SK-N-SH treated with all-trans-retinoic acid at 6 μM for 48 hours (cell line): ENCODE results near the gene UGT1A10.

ENCODE experiments used
- ATAC-seq: fragments of 200-7000 bp; cut with Tn5 transposase; 3 replicates; pipeline ENCODE4 v1.9.1; 2020; ENCODE audit warnings: mild to moderate bottlenecking, moderate library complexity
- ARNTL ChIP-seq: fragments of 450-650 bp; formaldehyde crosslinking; IDR thresholded peaks from 2 replicates; pipeline ENCODE4 v1.5.0; 2020; ENCODE audit warnings: low read depth, mild to moderate bottlenecking, moderate library complexity, borderline replicate concordance
- BACH2 ChIP-seq: fragments of 250-450 bp; sonication (Bioruptor Pico); IDR thresholded peaks from 2 replicates; pipeline ENCODE4 v1.9.0; 2021; ENCODE audit warnings: mild to moderate bottlenecking, borderline replicate concordance
- CSDC2 ChIP-seq: fragments of 250-450 bp; sonication (Bioruptor Pico); IDR thresholded peaks from 2 replicates; pipeline ENCODE4 v1.5.0; 2020; ENCODE audit warnings: mild to moderate bottlenecking, moderate library complexity
- CSRNP3 ChIP-seq: fragments of 250-450 bp; sonication (Bioruptor Pico); IDR thresholded peaks from 2 replicates; pipeline ENCODE4 v1.5.1; 2021; ENCODE audit warnings: mild to moderate bottlenecking, moderate library complexity
- ESRRG ChIP-seq: fragments of 250-450 bp; sonication (Bioruptor Pico); IDR thresholded peaks from 2 replicates; pipeline ENCODE4 v1.6.1; 2021; ENCODE audit warnings: mild to moderate bottlenecking
- ISL1 ChIP-seq: fragments of 250-450 bp; sonication (Bioruptor Pico); IDR thresholded peaks from 2 replicates; pipeline ENCODE4 v2.1.2; 2022; ENCODE audit warnings: mild to moderate bottlenecking, moderate library complexity
- OSR1 ChIP-seq: fragments of 250-450 bp; sonication (Bioruptor Pico); IDR thresholded peaks from 2 replicates; pipeline ENCODE4 v1.8.0; 2022; ENCODE audit warnings: moderate library complexity, mild to moderate bottlenecking, inconsistent platforms
- PATZ1 ChIP-seq: fragments of 250-450 bp; sonication (Bioruptor Pico); IDR thresholded peaks from 2 replicates; pipeline ENCODE4 v1.8.0; 2020; ENCODE audit warnings: mild to moderate bottlenecking, moderate library complexity, borderline replicate concordance
- POU6F1 ChIP-seq: fragments of 250-450 bp; sonication (Bioruptor Pico); IDR thresholded peaks from 2 replicates; pipeline ENCODE4 v1.8.0; 2021; ENCODE audit warnings: low read depth, mild to moderate bottlenecking, moderate library complexity, borderline replicate concordance
- PPARA ChIP-seq: fragments of 250-450 bp; sonication (Bioruptor Pico); IDR thresholded peaks from 2 replicates; pipeline ENCODE4 v1.5.0; 2020; ENCODE audit warnings: mild to moderate bottlenecking, borderline replicate concordance
- RARB ChIP-seq: fragments of 250-450 bp; sonication (Bioruptor Pico); IDR thresholded peaks from 2 replicates; pipeline ENCODE4 v1.8.0; 2021; ENCODE audit warnings: mild to moderate bottlenecking, moderate library complexity
- SNAI2 ChIP-seq: fragments of 250-450 bp; sonication (Bioruptor Pico); IDR thresholded peaks from 2 replicates; pipeline ENCODE4 v1.5.0; 2020; ENCODE audit warnings: mild to moderate bottlenecking, moderate library complexity
- TCF4 ChIP-seq: fragments of 250-450 bp; sonication (Bioruptor Pico); IDR thresholded peaks from 2 replicates; pipeline ENCODE4 v1.8.0; 2021; ENCODE audit warnings: mild to moderate bottlenecking, moderate library complexity, borderline replicate concordance
- TSHZ2 ChIP-seq: fragments of 250-450 bp; sonication (Bioruptor Pico); IDR thresholded peaks from 2 replicates; pipeline ENCODE4 v1.5.0; 2020; ENCODE audit warnings: mild to moderate bottlenecking, moderate library complexity
- ZC3H10 ChIP-seq: fragments of 250-450 bp; sonication (Bioruptor Pico); IDR thresholded peaks from 2 replicates; pipeline ENCODE4 v1.5.1; 2021; ENCODE audit warnings: mild to moderate bottlenecking, moderate library complexity
- ZFP3 ChIP-seq: fragments of 250-450 bp; sonication (Bioruptor Pico); IDR thresholded peaks from 2 replicates; pipeline ENCODE4 v1.5.0; 2020; ENCODE audit warnings: mild to moderate bottlenecking, moderate library complexity
- ZFP30 ChIP-seq: fragments of 450-650 bp; formaldehyde crosslinking; IDR thresholded peaks from 2 replicates; pipeline ENCODE4 v1.5.0; 2022; ENCODE audit warnings: mild to moderate bottlenecking, moderate library complexity
- ZNF565 ChIP-seq: fragments of 450-650 bp; formaldehyde crosslinking; conservative IDR thresholded peaks from 2 replicates; pipeline ENCODE4 v1.5.0; 2020; ENCODE audit warnings: low read depth, mild to moderate bottlenecking, moderate library complexity
- ZNF70 ChIP-seq: fragments of 450-650 bp; formaldehyde crosslinking; IDR thresholded peaks from 2 replicates; pipeline ENCODE4 v1.5.0; 2020; ENCODE audit warnings: mild to moderate bottlenecking, moderate library complexity
- ZNF8 ChIP-seq: fragments of 450-650 bp; formaldehyde crosslinking; IDR thresholded peaks from 2 replicates; pipeline ENCODE4 v1.5.0; 2020; ENCODE audit warnings: mild to moderate bottlenecking, moderate library complexity

The UGT1A10 gene

GRCh38 chr2:233795735-233796171 lies 159.5 kb downstream of the UGT1A10 start:
- no peak for ATAC-seq
- no peak for TF ChIP-seq RARB (CRISPR knock-in tag)
- no peak for TF ChIP-seq CSRNP3 (CRISPR knock-in tag)
- no peak for TF ChIP-seq ZC3H10
- no peak for TF ChIP-seq CSDC2 (CRISPR knock-in tag)
- TF ChIP-seq ZNF565, result no peak
- no peak for TF ChIP-seq OSR1 (CRISPR knock-in tag)
- TF ChIP-seq ISL1 (CRISPR knock-in tag), result no peak
- no peak for TF ChIP-seq BACH2
- TF ChIP-seq PPARA (CRISPR knock-in tag), result no peak
- no peak for TF ChIP-seq TSHZ2 (CRISPR knock-in tag)
- no peak for TF ChIP-seq ZNF8 (CRISPR knock-in tag)
- TF ChIP-seq ARNTL, result no peak
- TF ChIP-seq TCF4 (CRISPR knock-in tag), result no peak
- TF ChIP-seq ESRRG, result no peak
- no peak for TF ChIP-seq ZNF70 (CRISPR knock-in tag)
- no peak for TF ChIP-seq SNAI2 (CRISPR knock-in tag)
- no peak for TF ChIP-seq ZFP30
- TF ChIP-seq PATZ1 (CRISPR knock-in tag), result no peak

- TF ChIP-seq CSRNP3 (CRISPR knock-in tag) (no peak), BACH2 (no peak), OSR1 (CRISPR knock-in tag) (no peak)
- ATAC-seq, result no peak
Measured at GRCh38 chr2:233796254-233796653, 160.0 kb downstream of the UGT1A10 start.

- no peak for ATAC-seq
- TF ChIP-seq POU6F1, result no peak
- TF ChIP-seq ZFP3 (CRISPR knock-in tag), result no peak
- TF ChIP-seq ESRRG, result no peak
Measured at GRCh38 chr2:233798335-233799086, 162.3 kb downstream of the UGT1A10 start.
